ENCODE measurements around the gene CLEC4G. TPM values are rescaled to one million over a fixed set of nuclear protein-coding genes. Genes with fewer than 3 reads are reported as not detected.

Gene CLEC4G
- polyA plus RNA-seq, 1 donor from 2014 or later = not detected

- Histone ChIP-seq H3K9me3 (ENCODE audit: low read length) (no peaks in the 10 kb centered on the region), H3K27ac (ENCODE audit: low read length) (no peak overlapping the region), H3K9ac (ENCODE audit: low read length) (no peak overlapping the region), H3F3A (ENCODE audit: insufficient read depth, low read length, poor library complexity, severe bottlenecking) (no peaks in the 10 kb centered on the region), H4K20me1 (ENCODE audit: insufficient read depth) (no peaks in the 10 kb centered on the region), H3K36me3 (ENCODE audit: insufficient read depth, low read length) (no peaks in the 10 kb centered on the region), H3K4me3 (ENCODE audit: low read length) (no peak overlapping the region), H3K79me2 (replicated peaks; ENCODE audit: insufficient read depth, low read length) (no peaks in the 10 kb centered on the region), H3K9me2 (ENCODE audit: insufficient read depth, low read length) (no peaks in the 10 kb centered on the region), H2AFZ (ENCODE audit: low read depth, low read length) (no peak overlapping the region), H3K27me3 (ENCODE audit: insufficient read depth, low read depth, low read length) (no peaks in the 10 kb centered on the region), H3K4me2 (ENCODE audit: low read length) (no peak overlapping the region)
- TF ChIP-seq EZH2 (IDR thresholded peaks at IDR 0.05; ENCODE audit: borderline replicate concordance, insufficient read depth, low read length, poor library complexity, severe bottlenecking) = no peak
- no peak for TF ChIP-seq EP300 (conservative IDR thresholded peaks at IDR 0.05; ENCODE audit: poor library complexity, severe bottlenecking)
- TF ChIP-seq POLR2AphosphoS5 (IDR thresholded peaks at IDR 0.05) = no peak
- TF ChIP-seq TAF1 (IDR thresholded peaks at IDR 0.05; ENCODE audit: low read depth) = no peak
Measured at GRCh38 chr19:7706188-7706954, 25.5 kb downstream of the CLEC4G start.

DNA sequence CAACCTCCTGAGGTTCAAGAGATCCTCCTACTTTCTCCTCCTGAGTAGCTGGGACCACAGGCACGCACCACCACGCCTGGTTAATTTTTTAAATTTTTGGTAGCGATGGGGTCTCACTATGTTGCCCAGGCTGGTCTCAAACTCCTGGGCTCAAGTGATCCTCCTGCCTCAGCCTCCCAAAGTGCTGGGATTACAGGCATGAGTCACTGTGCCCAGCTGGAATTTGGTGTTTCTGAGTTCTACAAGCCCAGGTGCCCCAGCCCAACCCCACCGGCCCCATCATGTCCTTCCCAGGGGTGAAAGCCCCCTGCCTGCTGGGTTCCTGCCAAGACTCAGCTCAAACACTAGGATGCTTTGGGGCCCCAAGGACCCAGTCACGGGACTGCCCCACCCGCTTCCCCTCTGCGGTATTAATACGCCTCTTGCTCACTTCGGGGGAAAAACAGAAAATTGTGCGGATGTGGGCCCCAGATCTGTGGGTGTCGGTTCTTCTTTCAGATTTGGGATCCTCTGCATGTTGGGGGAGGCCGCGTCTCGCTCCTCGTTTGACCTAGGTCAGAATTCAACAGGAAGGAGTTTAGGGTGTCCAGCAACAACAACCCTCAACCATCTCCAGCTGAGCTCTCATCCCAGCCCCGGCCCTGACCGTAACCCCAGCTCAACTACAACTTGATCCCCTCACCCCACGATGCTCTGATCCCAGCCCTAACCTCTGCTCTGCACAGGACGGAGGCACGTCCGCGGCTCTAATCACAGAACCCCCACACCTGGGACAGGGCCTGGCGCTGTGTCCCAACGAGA lies 26.3 kb downstream of the CLEC4G start:
- no peaks in the 10 kb centered on the region for H3K27me3 ChIP-seq (ENCODE audit: insufficient read depth, low read depth, low read length)
- no peaks in the 10 kb centered on the region for H3K9me2 ChIP-seq (ENCODE audit: insufficient read depth, low read length)
- no peak overlapping the region for H3K9ac ChIP-seq (ENCODE audit: low read length)
- no peak overlapping the region for H3K4me2 ChIP-seq (ENCODE audit: low read length)
- no peaks in the 10 kb centered on the region for H3K9me3 ChIP-seq (ENCODE audit: low read length)
- no peaks in the 10 kb centered on the region for H4K20me1 ChIP-seq (ENCODE audit: insufficient read depth)
- no peaks in the 10 kb centered on the region for H3K36me3 ChIP-seq (ENCODE audit: insufficient read depth, low read length)
- no peak overlapping the region for H3K27ac ChIP-seq (ENCODE audit: low read length)
- TF ChIP-seq RAD21 (conservative IDR thresholded peaks at IDR 0.05) (no peak), EZH2 (IDR thresholded peaks at IDR 0.05; ENCODE audit: borderline replicate concordance, insufficient read depth, low read length, poor library complexity, severe bottlenecking) (no peak), EP300 (conservative IDR thresholded peaks at IDR 0.05; ENCODE audit: poor library complexity, severe bottlenecking) (no peak), SMC3 (conservative IDR thresholded peaks at IDR 0.05; ENCODE audit: poor library complexity) (no peak), TAF1 (IDR thresholded peaks at IDR 0.05; ENCODE audit: low read depth) (no peak), POLR2AphosphoS5 (IDR thresholded peaks at IDR 0.05) (no peak), MXI1 (conservative IDR thresholded peaks at IDR 0.05; ENCODE audit: poor library complexity, severe bottlenecking) (no peak)
- TF ChIP-seq, protein P1, sequence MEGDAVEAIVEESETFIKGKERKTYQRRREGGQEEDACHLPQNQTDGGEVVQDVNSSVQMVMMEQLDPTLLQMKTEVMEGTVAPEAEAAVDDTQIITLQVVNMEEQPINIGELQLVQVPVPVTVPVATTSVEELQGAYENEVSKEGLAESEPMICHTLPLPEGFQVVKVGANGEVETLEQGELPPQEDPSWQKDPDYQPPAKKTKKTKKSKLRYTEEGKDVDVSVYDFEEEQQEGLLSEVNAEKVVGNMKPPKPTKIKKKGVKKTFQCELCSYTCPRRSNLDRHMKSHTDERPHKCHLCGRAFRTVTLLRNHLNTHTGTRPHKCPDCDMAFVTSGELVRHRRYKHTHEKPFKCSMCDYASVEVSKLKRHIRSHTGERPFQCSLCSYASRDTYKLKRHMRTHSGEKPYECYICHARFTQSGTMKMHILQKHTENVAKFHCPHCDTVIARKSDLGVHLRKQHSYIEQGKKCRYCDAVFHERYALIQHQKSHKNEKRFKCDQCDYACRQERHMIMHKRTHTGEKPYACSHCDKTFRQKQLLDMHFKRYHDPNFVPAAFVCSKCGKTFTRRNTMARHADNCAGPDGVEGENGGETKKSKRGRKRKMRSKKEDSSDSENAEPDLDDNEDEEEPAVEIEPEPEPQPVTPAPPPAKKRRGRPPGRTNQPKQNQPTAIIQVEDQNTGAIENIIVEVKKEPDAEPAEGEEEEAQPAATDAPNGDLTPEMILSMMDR (IDR thresholded peaks at IDR 0.05; ENCODE audit: poor library complexity, severe bottlenecking) = no peak
- no peaks in the 10 kb centered on the region for H3K79me2 ChIP-seq (replicated peaks; ENCODE audit: insufficient read depth, low read length)
- no peaks in the 10 kb centered on the region for H3F3A ChIP-seq (ENCODE audit: insufficient read depth, low read length, poor library complexity, severe bottlenecking)
- no peak overlapping the region for H3K4me3 ChIP-seq (ENCODE audit: low read length)
- no peak overlapping the region for H2AFZ ChIP-seq (ENCODE audit: low read depth, low read length)

GRCh38 chr19:7704280-7705060 lies 27.4 kb downstream of the CLEC4G start:
- Histone ChIP-seq H3K36me3 (ENCODE audit: insufficient read depth, low read length) (no peaks in the 10 kb centered on the region), H3K9me3 (ENCODE audit: low read length) (no peaks in the 10 kb centered on the region)

More at GRCh38 chr19:7704280-7705060, 27.4 kb downstream of the CLEC4G start:
- H3K4me2 ChIP-seq (ENCODE audit: low read length) = no peak overlapping the region
- H3K27ac ChIP-seq (ENCODE audit: low read length) = no peak overlapping the region
- no peak overlapping the region for H3K4me3 ChIP-seq (ENCODE audit: low read length)
- TF ChIP-seq TAF1 (IDR thresholded peaks at IDR 0.05; ENCODE audit: low read depth) = no peak
- TF ChIP-seq, protein P1 (IDR thresholded peaks at IDR 0.05; ENCODE audit: poor library complexity, severe bottlenecking) = no peak
- TF ChIP-seq SMC3 (conservative IDR thresholded peaks at IDR 0.05; ENCODE audit: poor library complexity) = no peak
- no peak for TF ChIP-seq EZH2 (IDR thresholded peaks at IDR 0.05; ENCODE audit: borderline replicate concordance, insufficient read depth, low read length, poor library complexity, severe bottlenecking)
- TF ChIP-seq RAD21 (conservative IDR thresholded peaks at IDR 0.05) = no peak
- TF ChIP-seq MXI1 (conservative IDR thresholded peaks at IDR 0.05; ENCODE audit: poor library complexity, severe bottlenecking) = no peak
- H3K27me3 ChIP-seq (ENCODE audit: insufficient read depth, low read depth, low read length) = no peaks in the 10 kb centered on the region
- H3K9ac ChIP-seq (ENCODE audit: low read length) = no peak overlapping the region
- H3K79me2 ChIP-seq (replicated peaks; ENCODE audit: insufficient read depth, low read length) = no peaks in the 10 kb centered on the region
- H3F3A ChIP-seq (ENCODE audit: insufficient read depth, low read length, poor library complexity, severe bottlenecking) = no peaks in the 10 kb centered on the region
- H3K9me2 ChIP-seq (ENCODE audit: insufficient read depth, low read length) = no peaks in the 10 kb centered on the region
- no peaks in the 10 kb centered on the region for H4K20me1 ChIP-seq (ENCODE audit: insufficient read depth)
- H2AFZ ChIP-seq (ENCODE audit: low read depth, low read length) = no peak overlapping the region

Measured in neural cell (in vitro differentiated cells).